ENCODE data around the gene PTPN1.
"Not testable (repeated sequence)": the region's sequence is repeated elsewhere in the genome, so short reads cannot be mapped to it uniquely, and the experiment has no call there.

Gene PTPN1

GRCh38 chr20:50608750-50609104, 98.5 kb downstream of the PTPN1 start:
- DNase-seq (ENCODE audit: low read depth in 2 of 2) = no peak

DNA sequence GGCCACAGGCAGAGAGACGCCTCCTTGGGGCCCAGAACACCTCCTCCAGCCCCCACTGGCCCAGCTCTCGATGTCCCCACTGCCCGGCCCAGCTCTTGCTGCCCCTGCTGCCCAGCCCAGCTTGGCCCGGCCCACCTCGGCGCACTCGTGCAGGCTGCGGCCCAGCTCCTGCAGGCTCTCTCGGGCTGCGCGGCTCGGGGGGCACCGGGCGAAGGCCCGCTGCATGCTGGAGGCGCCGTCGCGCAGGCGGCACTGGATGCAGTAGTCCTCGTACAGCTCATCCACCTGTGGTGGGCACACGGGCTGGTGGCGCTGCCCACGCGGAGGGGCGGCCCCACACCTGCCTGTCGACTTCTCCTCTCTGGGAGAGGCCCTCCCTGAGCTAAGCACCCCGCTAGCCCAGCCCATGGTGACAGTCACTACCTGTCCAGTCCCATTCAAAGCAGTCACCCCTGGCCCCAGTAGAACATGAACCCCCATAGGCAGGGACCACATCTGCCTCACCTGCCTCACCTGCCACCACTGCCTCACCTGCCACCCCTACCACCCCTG, 99.3 kb downstream of the PTPN1 start:
- no peak for DNase-seq (ENCODE audit: low read depth in 2 of 2)

DNA sequence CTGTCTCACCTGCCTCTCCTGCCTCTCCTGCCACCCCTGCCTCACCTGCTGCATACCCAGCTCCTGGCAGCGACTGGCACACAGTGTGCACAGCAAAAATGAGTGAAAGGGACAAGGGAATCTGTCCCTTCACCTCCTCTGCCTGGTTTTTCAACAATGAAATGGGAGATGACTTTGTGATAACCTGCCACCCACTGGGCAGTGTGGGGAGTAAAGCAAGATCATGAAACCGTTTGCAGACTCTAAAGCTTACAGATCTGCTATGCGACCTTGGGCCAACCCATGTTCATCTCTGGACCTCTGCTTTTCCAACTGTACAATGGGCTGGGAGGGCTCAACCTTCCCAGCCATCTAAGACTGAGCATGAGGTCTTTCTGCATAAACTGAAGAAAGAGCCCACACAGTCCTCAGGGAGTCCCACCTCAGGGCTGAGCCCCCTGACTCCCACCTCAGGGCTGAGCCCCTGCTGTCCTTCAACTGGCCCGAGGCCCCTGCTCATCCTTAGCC, 100.1 kb downstream of the PTPN1 start:
- no peak for DNase-seq (ENCODE audit: low read depth in 2 of 2)

DNA sequence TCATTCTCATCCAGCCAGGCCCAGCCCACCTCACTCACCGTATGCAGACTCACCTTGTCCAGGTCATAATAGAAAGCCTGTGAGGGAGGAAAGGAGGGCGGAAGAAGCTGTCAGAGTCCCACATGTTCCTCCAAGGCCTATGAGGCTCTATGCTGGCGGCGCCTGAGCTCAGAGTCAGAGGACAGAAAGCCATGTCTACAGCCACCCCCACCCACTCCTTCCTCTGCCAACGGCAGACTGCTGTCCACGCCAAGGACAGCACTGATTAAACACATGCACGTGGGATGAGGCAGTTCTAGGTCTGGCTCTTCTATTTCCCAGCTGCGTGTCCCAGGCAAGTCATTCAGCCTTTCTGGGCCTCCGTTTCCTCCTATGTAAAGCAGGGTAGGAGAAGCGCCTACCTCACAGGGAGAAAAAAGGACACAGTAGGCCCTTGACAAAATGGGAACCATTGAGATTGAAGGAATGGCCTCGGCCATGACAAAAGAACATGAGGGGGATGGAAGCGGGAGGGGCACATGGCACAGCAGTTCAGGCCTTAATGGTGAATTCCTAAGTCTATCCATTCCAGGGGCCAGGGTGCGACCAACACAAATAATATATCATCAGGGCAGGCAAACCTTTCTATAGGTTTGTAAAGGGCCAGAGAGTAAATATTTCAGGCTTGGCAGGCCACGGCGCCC, 101.1 kb downstream of the PTPN1 start:
- DNase-seq (ENCODE audit: low read depth in 2 of 2) = no peak

GRCh38 chr20:50613438-50614169, 103.4 kb downstream of the PTPN1 start:
- DNase-seq (ENCODE audit: low read depth in 2 of 2) = no peak

- DNase-seq (ENCODE audit: low read depth in 2 of 2) = no peak
Measured at GRCh38 chr20:50615407-50615806, 105.2 kb downstream of the PTPN1 start.

- DNase-seq (ENCODE audit: low read depth in 2 of 2) = no peak
Measured at GRCh38 chr20:50617022-50617421, 106.8 kb downstream of the PTPN1 start.

DNA sequence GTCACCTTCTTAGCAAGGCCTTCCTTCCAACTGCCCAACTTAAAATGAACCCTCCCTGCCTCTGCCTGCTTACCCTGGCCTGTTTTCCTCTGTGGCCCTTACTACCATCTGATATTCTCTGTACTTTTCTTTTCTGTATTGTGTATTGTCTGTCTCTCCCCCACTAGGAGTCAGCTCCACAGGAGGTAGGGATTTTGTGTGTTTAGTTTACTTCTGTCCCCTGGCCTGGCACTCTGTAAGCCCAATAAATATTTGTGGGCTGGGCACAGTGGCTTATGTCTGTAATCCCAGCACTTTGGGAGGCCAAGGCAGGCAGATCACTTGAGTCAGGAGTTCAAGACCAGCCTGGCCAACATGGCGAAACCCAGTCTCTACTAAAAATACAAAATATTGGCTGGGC, 108.4 kb downstream of the PTPN1 start:
- no peak for DNase-seq (ENCODE audit: low read depth in 2 of 2)

DNA sequence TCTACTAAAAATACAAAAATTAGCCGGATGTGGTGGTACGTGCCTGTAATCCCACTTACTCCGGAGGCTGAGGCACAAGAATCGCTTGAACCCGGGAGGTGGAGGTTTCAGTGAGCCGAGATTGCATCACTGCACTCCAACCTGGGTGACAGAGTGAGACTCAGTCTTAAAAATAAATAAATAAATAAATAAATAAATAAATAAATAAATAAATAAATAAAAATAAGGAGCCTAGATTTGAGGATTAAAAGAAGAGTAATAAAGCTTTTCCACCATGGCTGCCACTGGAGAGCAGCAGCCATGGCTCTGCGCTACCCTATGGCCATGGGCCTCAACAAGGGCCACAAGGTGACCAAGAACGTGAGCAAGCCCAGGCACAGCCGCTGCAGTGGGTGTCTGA, 110.3 kb downstream of the PTPN1 start:
- not testable (repeated sequence) for DNase-seq (ENCODE audit: low read depth in 2 of 2)

GRCh38 chr20:50621068-50621665, 111.0 kb downstream of the PTPN1 start:
- no peak for DNase-seq (ENCODE audit: low read depth in 2 of 2)

DNA sequence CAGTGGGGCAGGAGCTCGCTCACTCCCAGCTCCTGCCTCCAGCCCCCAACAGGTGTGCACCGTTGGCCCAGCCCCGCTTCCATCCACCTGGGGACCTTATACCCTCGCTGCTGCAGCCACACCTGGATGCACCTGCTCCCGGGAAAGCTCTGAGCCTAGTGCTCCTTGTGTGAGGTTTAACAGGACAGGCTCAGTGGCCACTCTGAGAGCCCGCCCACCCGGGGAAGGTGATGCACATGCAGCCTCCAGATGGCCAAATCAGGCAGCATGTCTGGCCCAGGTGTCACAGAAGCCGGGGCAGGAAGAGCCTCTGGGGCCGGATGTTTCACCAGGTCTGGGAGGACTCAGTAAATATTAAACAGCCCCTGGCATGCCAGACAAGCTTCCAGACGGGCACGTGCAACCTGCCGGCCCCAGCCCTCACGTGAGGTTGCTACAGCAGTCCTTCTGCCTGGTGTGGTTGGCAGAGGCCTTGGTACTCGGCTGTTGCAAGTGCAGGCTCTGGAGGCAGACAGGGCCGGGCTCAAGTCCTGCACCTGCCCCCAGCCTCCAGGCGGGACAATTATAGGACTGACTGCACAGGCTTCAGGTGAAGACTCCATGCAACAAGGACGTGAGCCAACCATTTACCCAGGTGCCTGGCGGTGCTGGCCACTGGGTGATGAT, 114.3 kb downstream of the PTPN1 start:
- no peak for DNase-seq (ENCODE audit: low read depth in 2 of 2)

- DNase-seq (ENCODE audit: low read depth in 2 of 2) = no peak
Measured at GRCh38 chr20:50625986-50626677, 115.9 kb downstream of the PTPN1 start.

GRCh38 chr20:50627747-50628146, 117.6 kb downstream of the PTPN1 start:
- no peak for DNase-seq (ENCODE audit: low read depth in 2 of 2)

DNA sequence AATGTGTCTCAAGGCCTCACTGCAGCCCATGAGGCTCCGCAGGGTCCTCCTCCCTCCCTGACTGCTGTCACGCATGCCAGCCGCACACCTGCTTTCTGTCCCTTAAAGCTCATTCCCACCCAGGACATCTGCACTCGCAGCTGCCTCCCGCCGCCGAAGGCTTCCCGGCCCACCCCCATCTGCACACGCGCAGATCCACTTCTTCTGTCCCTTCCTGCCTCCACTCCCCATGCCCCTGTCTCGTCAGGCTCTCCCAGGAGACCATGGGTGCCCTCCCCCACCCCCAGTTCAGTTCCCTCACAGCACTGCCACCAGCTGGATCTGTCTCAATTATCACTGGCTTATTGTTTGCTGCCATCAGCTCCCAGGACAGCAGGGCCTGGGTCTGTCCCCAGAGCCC, 118.1 kb downstream of the PTPN1 start:
- no peak for DNase-seq (ENCODE audit: low read depth in 2 of 2)

DNA sequence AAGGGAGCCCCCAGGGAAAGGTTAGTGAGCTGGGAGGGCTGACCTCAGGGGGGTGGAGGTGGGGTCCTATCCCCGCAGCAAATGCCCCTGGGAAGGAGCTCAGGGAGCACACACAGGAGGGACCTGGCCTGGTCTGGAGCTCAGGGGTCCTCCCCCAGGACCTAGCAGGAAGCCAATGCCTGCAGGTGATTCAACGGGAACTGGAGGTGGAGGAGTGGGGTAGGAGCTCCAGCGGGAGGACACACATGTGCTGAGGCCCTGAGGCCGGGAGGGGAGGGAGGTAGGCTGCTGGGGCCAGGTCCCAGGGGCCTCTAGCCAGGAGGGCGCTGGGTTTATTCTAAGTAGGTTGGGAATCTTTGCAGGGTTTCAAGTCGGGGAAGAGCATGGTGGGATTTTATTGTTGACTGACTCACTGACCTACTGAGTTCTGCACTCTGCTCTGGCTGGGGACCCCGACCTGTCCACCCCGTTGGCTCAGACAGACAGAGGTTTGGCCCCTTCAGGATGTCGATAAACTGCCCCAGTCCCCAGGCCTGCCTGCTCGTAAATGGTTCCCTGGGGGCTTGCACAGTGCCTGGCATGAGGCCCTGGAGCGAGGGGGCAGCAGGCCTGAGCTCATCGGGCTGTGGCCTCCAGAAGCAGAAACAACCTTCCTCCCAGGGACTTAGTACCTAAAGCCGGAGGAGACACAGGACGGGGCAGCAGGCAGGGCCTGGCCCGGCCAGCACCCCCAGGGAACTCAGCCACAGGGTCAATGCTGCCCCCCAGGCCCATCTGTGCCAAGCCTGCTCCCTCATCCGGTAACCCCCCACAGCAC, 118.9 kb downstream of the PTPN1 start:
- DNase-seq (ENCODE audit: low read depth in 2 of 2) = no peak

DNA sequence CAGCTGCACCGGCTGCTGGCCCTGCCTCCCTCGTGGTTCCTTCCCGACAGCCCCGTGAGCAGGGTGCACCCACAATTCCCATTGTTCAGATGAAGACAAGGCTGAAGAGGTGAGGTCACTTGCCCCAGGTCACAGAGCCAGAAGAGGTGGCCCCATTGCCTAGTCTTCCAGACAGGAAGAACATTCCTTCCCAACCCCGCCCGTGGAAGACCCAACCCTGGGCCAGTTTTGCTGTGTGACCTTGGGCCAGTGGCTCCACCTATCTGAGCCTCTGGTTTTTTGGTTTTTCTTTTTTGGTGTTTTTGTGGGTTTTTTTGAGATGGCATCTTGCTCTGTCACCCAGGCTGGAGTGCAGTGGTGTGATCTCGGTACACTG, 119.5 kb downstream of the PTPN1 start:
- DNase-seq (ENCODE audit: low read depth in 2 of 2) = no peak

GRCh38 chr20:50630578-50631263, 120.5 kb downstream of the PTPN1 start:
- no peak for DNase-seq (ENCODE audit: low read depth in 2 of 2)

DNA sequence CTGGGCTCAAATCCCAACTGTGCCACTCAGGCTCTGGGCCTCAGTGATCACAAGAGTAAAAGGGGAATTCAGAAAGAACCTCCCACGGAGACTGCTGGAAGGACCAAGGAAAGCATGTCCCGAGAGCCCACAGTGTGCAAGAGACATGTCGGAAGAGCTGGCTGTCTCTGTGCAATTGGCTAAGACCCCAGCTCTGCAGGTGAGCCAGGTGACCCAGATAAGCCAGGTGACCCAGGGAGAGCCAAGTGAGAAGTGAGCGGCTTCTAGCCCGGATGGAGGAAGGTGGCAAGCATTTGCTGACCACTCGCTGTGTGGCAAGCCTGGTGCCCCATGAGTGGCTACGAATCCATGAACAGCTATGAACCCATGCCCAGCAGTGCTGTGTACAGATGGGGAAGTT, 122.1 kb downstream of the PTPN1 start:
- no peak for DNase-seq (ENCODE audit: low read depth in 2 of 2)

- DNase-seq (ENCODE audit: low read depth in 2 of 2) = no peak
Measured at GRCh38 chr20:50632701-50633100, 122.5 kb downstream of the PTPN1 start.

DNA sequence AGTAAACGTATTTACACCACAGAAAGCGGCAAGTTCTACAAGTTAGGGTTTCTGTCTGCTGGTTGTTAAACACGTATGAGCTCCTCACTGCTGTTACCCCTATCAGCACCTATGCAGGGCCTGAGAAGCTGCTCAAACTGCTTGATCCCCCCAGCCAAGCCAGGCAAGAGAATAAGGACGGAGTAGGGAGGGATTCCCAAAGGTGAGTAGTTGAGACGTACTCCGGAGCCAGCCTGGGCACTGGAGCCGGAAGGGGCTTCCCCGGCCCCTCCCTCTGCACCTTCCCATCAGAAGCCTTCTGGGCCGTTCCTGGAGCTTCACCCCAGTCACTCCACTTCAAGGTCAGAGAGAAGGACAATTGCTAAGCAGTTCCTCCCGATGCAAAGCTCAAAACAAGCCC, 123.2 kb downstream of the PTPN1 start:
- no peak for DNase-seq (ENCODE audit: low read depth in 2 of 2)

Data from activated CD8-positive, alpha-beta memory T cell treated with anti-CD3 and anti-CD28 coated beads for 4 hours (primary cell).